Activated naive CD8-positive, alpha-beta T cell treated with anti-CD3 and anti-CD28 coated beads, Interleukin-2, amount 10 ng/mL, durations not matched to agents 7 days and 5 days (primary cell): ENCODE results near the gene DUSP7. TPM values are rescaled to one million over a fixed set of nuclear protein-coding genes. Genes with fewer than 3 reads are reported as not detected.

Experiments used
- ATAC-seq: fragments of 150-1000 bp; cut with Tn5 transposase; one replicate; pipeline ENCODE4 v1.10.0; 2021; ENCODE audit warnings: low read depth, moderate library complexity
- POLR2A ChIA-PET: fragments of 350-600 bp; sonication (Branson Sonifier 250); formaldehyde crosslinking; loops from one replicate; lab custom pipeline; 2021; ENCODE audit warnings: antibody characterized with exemption; lab: Charles Lee
- DNase-seq: peaks from one replicate; pipeline ENCODE4 v3.0.0; 2021
- H3K27ac Mint-ChIP-seq: one replicate; pipeline ENCODE4 v1.8.0; 2022; ENCODE audit warnings: mild to moderate bottlenecking, mixed read lengths
- H3K27me3 Mint-ChIP-seq: one replicate; pipeline ENCODE4 v1.8.0; 2022; ENCODE audit warnings: mild to moderate bottlenecking, moderate library complexity, mixed read lengths
- H3K36me3 Mint-ChIP-seq: one replicate; pipeline ENCODE4 v1.8.0; 2021; ENCODE audit warnings: mild to moderate bottlenecking, mixed read lengths
- H3K4me1 Mint-ChIP-seq: one replicate; pipeline ENCODE4 v1.8.0; 2021; ENCODE audit warnings: mixed read lengths
- H3K4me3 Mint-ChIP-seq: one replicate; pipeline ENCODE4 v1.8.0; 2022; ENCODE audit warnings: mild to moderate bottlenecking, moderate library complexity, mixed read lengths
- H3K9me3 Mint-ChIP-seq: one replicate; pipeline ENCODE4 v1.8.0; 2021; ENCODE audit warnings: mixed read lengths
- total RNA-seq, 2 experiments: library from RNA; stranded (reverse); gene quantifications; one replicate each; pipeline ENCODE4 v1.2.3, GENCODE V29; 2021

Gene DUSP7
- total RNA-seq, 2 experiments from 2014 or later: 30.9 to 31.3 TPM

- Mint-ChIP-seq H3K27me3 (no peaks in the 10 kb centered on the region), H3K36me3 (peaks cover 2% of the 10 kb centered on the region), H3K4me3 (no peak overlapping the region), H3K9me3 (no peaks in the 10 kb centered on the region), H3K4me1 (peaks cover 24% of the 10 kb centered on the region), H3K27ac (no peak overlapping the region)
- no peak for ATAC-seq
- POLR2A ChIA-PET: no interaction called here
- DNase-seq: no peak
Measured at GRCh38 chr3:52090933-52091468, 34.6 kb upstream of the DUSP7 start.

DNA sequence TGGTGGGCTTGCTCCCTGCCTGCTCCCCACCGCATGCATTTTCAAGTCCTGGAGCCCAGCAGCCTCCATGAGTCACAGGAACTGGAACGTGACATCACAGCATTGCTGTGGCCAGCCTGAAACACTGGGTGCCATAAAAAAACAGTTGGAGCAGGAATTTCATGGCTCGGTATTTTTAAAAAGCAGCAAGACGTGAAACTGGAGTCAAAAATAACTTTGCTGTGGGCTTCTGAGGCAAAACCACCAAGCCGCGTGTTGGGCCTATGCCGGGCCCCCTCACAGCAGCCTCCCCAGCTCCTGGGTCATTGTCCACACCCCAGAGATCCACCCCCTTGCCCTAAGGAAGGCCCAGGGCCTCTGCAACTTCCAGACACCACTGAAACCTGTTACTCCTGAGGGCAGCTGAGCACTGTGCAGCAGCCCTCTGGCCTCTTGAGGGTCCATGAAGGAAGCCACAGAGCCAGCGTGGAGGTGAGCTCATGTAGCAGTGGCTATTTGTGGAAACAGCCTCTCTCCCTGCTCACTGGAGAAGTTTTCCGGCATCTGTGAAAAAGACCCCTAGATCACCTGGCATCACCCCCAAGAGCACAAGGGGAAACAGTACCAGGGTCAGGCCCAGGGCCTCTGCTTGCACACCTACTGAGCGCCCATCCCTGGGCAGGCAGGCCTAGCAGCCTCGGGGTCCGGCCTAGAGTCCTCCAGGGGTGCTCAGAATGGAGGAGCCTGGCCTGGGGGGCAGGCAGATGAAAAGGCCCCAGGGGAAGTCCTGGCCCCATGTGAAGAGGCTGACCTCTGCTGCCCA, 34.0 kb upstream of the DUSP7 start:
- no peak for DNase-seq
- H3K27me3 Mint-ChIP-seq: no peaks in the 10 kb centered on the region
- no peaks in the 10 kb centered on the region for H3K9me3 Mint-ChIP-seq
- peaks cover 30% of the 10 kb centered on the region for H3K4me1 Mint-ChIP-seq
- POLR2A ChIA-PET: no interaction called here
- ATAC-seq: no peak
- H3K36me3 Mint-ChIP-seq: peaks cover 2% of the 10 kb centered on the region
- H3K27ac Mint-ChIP-seq: no peak overlapping the region
- no peak overlapping the region for H3K4me3 Mint-ChIP-seq

- no peaks in the 10 kb centered on the region for H3K9me3 Mint-ChIP-seq
- no peaks in the 10 kb centered on the region for H3K27me3 Mint-ChIP-seq
- no peak for DNase-seq
- H3K27ac Mint-ChIP-seq: no peak overlapping the region
- peaks cover 30% of the 10 kb centered on the region for H3K4me1 Mint-ChIP-seq
- POLR2A ChIA-PET: no interaction called here
- H3K36me3 Mint-ChIP-seq: peaks cover 2% of the 10 kb centered on the region
- no peak overlapping the region for H3K4me3 Mint-ChIP-seq
- no peak for ATAC-seq
Measured at GRCh38 chr3:52089691-52090090, 33.3 kb upstream of the DUSP7 start.

DNA sequence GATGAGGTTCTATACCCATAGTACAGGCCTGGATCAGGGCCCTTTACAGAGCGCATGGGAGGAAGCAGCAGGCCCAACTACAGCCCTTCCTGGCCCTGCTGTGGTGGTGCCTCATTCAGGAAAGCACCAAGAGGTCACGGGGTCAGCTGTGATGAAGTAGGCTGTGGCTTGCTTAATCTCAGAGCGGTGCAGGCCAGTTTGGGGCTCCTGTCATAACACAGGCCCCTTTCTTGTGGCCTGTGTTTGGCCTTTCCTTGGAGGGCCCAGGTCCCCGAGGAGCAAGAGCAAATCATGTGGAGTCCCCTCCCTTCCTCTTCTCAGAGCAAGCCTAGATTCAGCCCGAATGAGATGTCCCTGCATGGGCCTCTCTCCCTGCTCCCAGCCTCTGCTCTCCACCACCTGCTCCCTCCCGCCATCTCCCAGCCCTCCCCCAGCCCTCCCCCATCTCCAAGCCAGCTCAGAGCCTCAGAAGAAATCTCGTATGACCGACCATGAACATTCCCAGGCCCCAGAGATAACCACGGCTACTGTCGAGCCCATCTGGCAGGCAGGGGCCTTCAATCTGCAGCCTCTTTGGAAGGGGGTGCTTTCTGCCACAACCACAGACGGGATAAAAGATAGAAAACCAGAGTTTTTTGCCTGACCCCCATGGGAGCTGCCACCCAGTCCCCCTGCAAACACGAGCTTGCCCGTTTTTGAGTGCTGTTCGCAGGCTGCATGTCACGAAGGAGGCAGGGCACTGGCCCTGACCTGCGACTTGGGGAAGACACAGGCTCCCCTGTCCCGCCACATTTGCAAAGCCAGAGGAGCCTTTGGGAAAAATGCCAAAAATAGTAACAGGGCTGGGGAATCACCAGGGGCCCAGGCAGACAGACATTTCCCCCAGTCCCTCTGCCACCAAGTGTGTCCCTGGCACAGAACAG, 32.3 kb upstream of the DUSP7 start:
- Mint-ChIP-seq H3K9me3 (no peaks in the 10 kb centered on the region), H3K4me3 (no peak overlapping the region), H3K27me3 (no peaks in the 10 kb centered on the region), H3K4me1 (peaks cover 30% of the 10 kb centered on the region), H3K27ac (peak overlapping the region; percentile 69), H3K36me3 (peaks cover 2% of the 10 kb centered on the region)
- ATAC-seq: peak; percentile 37
- POLR2A ChIA-PET: no interaction called here
- no peak for DNase-seq

DNA sequence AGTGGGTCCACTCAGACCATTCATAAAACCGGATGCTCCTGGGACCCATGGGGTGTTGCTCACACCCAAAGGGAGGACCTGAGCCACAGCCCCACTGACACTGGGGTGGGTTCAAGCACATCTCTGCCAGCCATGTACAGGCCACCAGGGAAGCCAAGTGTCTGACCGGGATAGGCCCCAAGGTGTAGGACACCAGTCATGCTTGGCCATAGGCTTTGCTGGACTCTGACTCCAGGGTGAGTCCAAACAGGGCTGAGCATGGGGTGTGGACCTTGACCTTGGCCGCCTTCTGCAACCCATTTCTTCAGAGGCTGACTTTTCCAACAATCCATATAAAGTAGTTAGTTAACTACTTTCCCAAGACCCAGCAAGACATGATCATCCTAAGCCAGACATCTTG, 31.4 kb upstream of the DUSP7 start:
- Mint-ChIP-seq H3K27ac (peak overlapping the region; percentile 73), H3K36me3 (peaks cover 2% of the 10 kb centered on the region), H3K4me3 (no peak overlapping the region), H3K27me3 (no peaks in the 10 kb centered on the region), H3K9me3 (no peaks in the 10 kb centered on the region), H3K4me1 (peaks cover 30% of the 10 kb centered on the region)
- DNase-seq: no peak
- POLR2A ChIA-PET: interaction anchor here (0.9 to 1.1 kb wide), 2 partner anchors 35 to 86 kb away, joined by 4 read pairs; no protein-coding TSS in a partner anchor
- ATAC-seq: no peak

DNA sequence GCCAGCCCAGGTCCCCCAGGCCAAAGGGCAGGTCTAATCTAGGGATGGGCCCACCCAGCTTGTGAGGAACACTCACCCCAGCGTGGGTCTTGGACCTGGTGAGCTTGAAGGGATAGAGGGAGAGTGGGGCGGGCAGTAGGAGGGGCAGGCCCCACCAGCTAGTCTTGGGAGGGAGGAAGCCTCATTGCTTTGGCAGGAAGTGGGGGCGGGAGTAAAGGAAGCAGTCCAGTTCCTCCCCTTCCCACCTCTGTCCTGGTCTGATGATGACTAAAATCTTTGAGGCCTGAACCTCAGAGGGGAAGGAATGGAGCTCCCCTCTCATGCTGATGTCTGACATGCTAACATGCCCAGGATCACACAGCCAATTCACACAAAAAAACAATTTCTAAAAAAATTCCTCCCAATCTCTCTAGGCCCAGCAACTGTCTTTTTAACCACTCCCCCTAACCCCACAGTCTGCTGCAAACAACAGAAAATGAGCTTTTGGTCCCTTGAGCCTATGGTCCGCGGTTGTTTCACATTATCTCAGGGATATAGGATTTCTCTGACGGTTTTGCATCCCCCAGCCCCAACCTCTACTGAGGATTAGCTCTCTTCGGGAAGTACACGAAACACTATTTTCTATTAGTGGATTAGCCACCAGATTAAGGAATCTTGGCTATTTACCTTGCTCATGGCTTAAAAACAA, 30.7 kb upstream of the DUSP7 start:
- peak overlapping the region; percentile 73 for H3K27ac Mint-ChIP-seq
- no peaks in the 10 kb centered on the region for H3K27me3 Mint-ChIP-seq
- ATAC-seq: peak; percentile 31
- no peak for DNase-seq
- H3K4me3 Mint-ChIP-seq: peak overlapping the region; percentile 31
- POLR2A ChIA-PET: interaction anchor here (0.9 to 1.6 kb wide), 3 partner anchors 10 to 86 kb away, joined by 4 to 5 read pairs (median 4); no protein-coding TSS in a partner anchor
- H3K9me3 Mint-ChIP-seq: no peaks in the 10 kb centered on the region
- peaks cover 2% of the 10 kb centered on the region for H3K36me3 Mint-ChIP-seq
- peaks cover 30% of the 10 kb centered on the region for H3K4me1 Mint-ChIP-seq

DNA sequence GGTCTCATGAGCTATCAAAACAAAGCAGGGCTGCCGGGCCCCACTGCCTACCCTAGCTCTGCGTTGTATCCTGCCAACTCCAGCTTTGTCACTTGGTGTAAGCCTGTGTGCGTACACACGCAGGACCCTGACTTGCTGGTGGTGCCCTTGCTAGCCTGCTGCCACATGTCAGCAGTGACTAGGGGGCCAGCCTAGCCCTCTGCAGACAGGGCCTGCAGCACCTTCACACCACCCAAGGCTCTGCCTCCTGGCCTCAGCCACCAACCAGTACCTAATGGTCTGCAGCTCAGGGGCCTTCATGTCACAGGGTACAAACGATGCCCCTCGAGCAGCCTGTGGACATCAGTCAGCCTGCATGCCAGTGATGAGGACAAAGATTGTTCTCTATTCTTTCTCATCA, 30.1 kb upstream of the DUSP7 start:
- ATAC-seq: peak; percentile 22
- no peaks in the 10 kb centered on the region for H3K27me3 Mint-ChIP-seq

GRCh38 chr3:52085681-52086282, 29.4 kb upstream of the DUSP7 start:
- ATAC-seq (peak; percentile 23), DNase-seq (peak; percentile 46)
- Mint-ChIP-seq H3K27me3 (no peaks in the 10 kb centered on the region), H3K36me3 (peaks cover 3% of the 10 kb centered on the region), H3K4me1 (peaks cover 32% of the 10 kb centered on the region), H3K27ac (peak overlapping the region; percentile 76), H3K4me3 (peak overlapping the region; percentile 55), H3K9me3 (no peaks in the 10 kb centered on the region)
- POLR2A ChIA-PET: interaction anchor here (0.8 to 1.6 kb wide), 4 partner anchors 8 to 69 kb away, joined by 4 to 6 read pairs (median 5); partner anchors contain the start of genes DUSP7 and POC1A

More for the DNA sequence above, 30.1 kb upstream of the DUSP7 start:
- Mint-ChIP-seq H3K9me3 (no peaks in the 10 kb centered on the region), H3K27ac (peak overlapping the region; percentile 76), H3K4me3 (peak overlapping the region; percentile 15), H3K4me1 (peaks cover 32% of the 10 kb centered on the region), H3K36me3 (peaks cover 3% of the 10 kb centered on the region)
- DNase-seq: no peak
- POLR2A ChIA-PET: interaction anchor here (0.8 to 1.6 kb wide), 5 partner anchors 9 to 68 kb away, joined by 4 to 6 read pairs (median 5); partner anchors contain the start of genes DUSP7 and POC1A

- Mint-ChIP-seq H3K36me3 (peaks cover 3% of the 10 kb centered on the region), H3K27ac (peak overlapping the region; percentile 76), H3K4me1 (peaks cover 32% of the 10 kb centered on the region), H3K9me3 (no peaks in the 10 kb centered on the region), H3K4me3 (peak overlapping the region; percentile 10), H3K27me3 (no peaks in the 10 kb centered on the region)
- POLR2A ChIA-PET: interaction anchor here (0.9 to 1.6 kb wide), 4 partner anchors 8 to 70 kb away, joined by 4 to 5 read pairs (median 4); partner anchors contain the start of genes DUSP7 and POC1A
- ATAC-seq: no peak
- no peak for DNase-seq
Measured at GRCh38 chr3:52084954-52085680, 28.7 kb upstream of the DUSP7 start.

- peaks cover 32% of the 10 kb centered on the region for H3K4me1 Mint-ChIP-seq
- no peaks in the 10 kb centered on the region for H3K9me3 Mint-ChIP-seq
- POLR2A ChIA-PET: interaction anchor here (0.9 kb wide), 1 partner anchor 28 kb away, joined by 4 read pairs; the partner anchor contains the start of gene DUSP7
- H3K27me3 Mint-ChIP-seq: no peaks in the 10 kb centered on the region
- ATAC-seq (no peak), DNase-seq (no peak)
- no peak overlapping the region for H3K27ac Mint-ChIP-seq
- peaks cover 3% of the 10 kb centered on the region for H3K36me3 Mint-ChIP-seq
- H3K4me3 Mint-ChIP-seq: no peak overlapping the region
Measured at GRCh38 chr3:52084216-52084945, 28.0 kb upstream of the DUSP7 start.

- Mint-ChIP-seq H3K4me3 (no peak overlapping the region), H3K27me3 (no peaks in the 10 kb centered on the region), H3K4me1 (peaks cover 30% of the 10 kb centered on the region), H3K27ac (no peak overlapping the region), H3K36me3 (peaks cover 3% of the 10 kb centered on the region), H3K9me3 (no peaks in the 10 kb centered on the region)
- POLR2A ChIA-PET: no interaction called here
- DNase-seq: no peak
- no peak for ATAC-seq
Measured at GRCh38 chr3:52083556-52084087, 27.3 kb upstream of the DUSP7 start.
